Spleen (tissue), 7 donors: ENCODE data around the gene RPS6KA2.

Source experiments
- POLR2A ChIP-seq, 3 donors: fragments of 450-650 bp; IDR thresholded peaks; one replicate each; pipeline ENCODE4 v1.5.1; 2017; ENCODE audit warnings: antibody characterized with exemption in 3 of 3, mild to moderate bottlenecking in 1 of 3
- TF ChIP-seq, protein P1 (sequence below), 11 experiments: fragments of 200-600 bp in 7 of 11; fragments of 450-650 bp in 4 of 11; sonication (generic) in 4 of 11; IDR thresholded peaks in 8 of 11; conservative IDR thresholded peaks in 3 of 11; 1 replicate in 7 of 11; 2 replicates in 4 of 11; pipeline versions ENCODE4 v1.4.0 to v1.8.0; 2016 to 2021; ENCODE audit warnings: antibody characterized with exemption in 11 of 11, inconsistent platforms in 4 of 11, mild to moderate bottlenecking in 1 of 11
- donor health status: DM: no; HTN: no; CAD: no; lungs with moderate emphysema.
- donor health status: DM: no; HTN: no; CAD: no.
- donor health status: DM: no; HTN: no; CAD: no.

DNA sequence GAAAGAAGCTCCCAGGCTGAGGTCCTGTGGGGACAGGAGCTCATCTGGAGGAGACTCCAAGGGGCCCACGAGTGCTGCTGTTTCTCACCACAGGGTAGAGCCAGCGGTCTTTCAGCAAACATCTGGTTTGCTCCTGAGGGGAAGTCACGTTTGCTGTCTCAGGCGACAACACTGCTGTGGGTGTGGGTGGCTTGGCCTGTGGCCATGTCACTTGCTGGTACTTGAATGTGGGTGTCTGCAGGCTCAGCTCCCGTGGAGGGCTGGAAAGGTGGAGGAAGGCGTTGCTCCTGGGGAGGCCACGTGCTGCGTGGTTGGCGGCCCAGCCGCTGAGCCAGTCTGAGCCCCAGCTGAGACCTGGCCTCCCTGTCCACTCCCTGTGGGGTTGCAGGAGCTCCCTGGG lies 191.5 kb downstream of the RPS6KA2 start:
- TF ChIP-seq, protein P1, sequence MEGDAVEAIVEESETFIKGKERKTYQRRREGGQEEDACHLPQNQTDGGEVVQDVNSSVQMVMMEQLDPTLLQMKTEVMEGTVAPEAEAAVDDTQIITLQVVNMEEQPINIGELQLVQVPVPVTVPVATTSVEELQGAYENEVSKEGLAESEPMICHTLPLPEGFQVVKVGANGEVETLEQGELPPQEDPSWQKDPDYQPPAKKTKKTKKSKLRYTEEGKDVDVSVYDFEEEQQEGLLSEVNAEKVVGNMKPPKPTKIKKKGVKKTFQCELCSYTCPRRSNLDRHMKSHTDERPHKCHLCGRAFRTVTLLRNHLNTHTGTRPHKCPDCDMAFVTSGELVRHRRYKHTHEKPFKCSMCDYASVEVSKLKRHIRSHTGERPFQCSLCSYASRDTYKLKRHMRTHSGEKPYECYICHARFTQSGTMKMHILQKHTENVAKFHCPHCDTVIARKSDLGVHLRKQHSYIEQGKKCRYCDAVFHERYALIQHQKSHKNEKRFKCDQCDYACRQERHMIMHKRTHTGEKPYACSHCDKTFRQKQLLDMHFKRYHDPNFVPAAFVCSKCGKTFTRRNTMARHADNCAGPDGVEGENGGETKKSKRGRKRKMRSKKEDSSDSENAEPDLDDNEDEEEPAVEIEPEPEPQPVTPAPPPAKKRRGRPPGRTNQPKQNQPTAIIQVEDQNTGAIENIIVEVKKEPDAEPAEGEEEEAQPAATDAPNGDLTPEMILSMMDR (IDR thresholded peaks at IDR 0.05 in 8 of 11, conservative IDR thresholded peaks at IDR 0.05 in 3 of 11), result no peak
- no peak for TF ChIP-seq POLR2A (IDR thresholded peaks at IDR 0.05)
